Measurements from ENCODE around the gene SPATA20.

SPATA20 gene

GRCh38 chr17:50581316-50581715, 34.3 kb downstream of the SPATA20 start:
- no peak for DNase-seq

DNA sequence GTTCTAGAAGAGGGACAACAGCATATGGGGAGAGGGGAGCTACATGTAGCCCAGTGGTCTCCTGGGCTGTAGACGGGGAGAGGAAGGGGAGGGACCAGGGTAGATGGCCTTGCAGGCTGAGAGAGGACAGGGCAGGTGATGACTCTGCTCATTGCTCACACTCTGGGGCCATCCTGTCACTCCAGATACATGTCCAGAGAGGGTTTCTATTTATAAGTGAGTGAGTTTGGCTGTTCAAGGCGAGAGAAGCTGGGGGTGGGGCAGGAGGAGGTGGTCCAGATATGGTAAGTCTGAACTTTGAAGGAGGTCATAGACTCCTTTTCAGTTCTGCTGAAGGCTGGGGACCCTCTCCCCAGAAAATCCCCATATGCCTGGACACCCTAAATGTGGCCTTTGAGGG, 35.8 kb downstream of the SPATA20 start:
- DNase-seq: no peak

DNA sequence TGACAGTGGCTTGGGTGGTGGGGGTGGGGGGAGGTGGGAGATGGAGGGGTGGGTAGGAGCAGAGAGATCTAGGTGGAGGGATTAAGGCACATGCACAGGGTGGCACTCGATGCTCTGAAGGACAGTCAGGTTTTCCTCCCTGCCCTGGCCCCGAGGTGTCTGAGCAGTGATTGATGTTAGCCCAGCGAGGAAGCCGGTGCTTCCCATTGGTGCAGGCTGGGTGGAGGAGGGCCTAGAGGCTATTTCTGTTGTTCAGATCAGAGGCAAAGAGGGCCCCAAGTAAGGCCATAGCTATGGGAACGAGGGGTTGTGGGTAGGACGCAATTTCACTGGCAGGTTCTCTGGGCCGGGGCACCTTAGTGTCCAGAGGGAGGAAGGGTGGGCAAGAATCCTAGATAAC, 36.7 kb downstream of the SPATA20 start:
- no peak for DNase-seq

DNA sequence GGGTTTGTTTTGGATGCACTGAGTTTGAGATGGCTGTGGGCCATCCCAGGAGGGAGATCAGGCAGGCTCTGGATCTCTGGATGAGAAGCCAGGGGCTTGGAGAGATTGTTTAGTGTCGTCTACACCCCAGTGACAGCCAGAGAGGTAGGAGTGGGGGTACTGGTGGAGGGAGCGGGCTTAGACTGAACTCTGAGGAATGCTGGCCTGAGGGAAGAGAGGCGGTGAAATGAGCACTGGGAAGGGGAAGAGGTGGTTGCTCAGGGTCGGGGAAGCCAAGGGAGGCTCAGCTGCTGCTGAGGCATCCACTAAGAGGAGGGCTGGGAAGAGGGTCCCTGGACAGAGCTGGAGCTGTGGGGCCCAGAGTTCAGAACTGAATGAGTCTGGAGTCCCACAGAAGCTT, 37.1 kb downstream of the SPATA20 start:
- no peak for DNase-seq

DNA sequence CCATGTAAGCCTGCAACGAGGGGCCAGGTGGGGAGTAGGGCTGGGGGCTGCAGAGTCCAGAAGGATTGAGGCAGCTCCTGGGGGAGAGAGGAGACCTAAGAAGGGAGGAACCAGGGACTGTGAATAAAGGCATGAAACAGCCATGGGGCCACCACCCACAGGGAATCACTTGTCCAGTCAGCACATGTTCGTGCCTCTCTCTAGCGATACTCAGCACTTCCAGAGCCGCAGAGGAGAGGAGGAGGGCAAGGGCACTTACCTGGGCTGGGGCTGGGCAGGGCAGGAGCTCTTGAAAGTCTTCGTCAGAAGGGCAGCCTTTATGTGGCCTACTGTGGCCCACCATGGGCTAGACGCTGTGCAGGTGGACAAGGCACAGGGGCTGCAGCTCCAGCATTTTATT, 37.8 kb downstream of the SPATA20 start:
- DNase-seq: no peak

DNA sequence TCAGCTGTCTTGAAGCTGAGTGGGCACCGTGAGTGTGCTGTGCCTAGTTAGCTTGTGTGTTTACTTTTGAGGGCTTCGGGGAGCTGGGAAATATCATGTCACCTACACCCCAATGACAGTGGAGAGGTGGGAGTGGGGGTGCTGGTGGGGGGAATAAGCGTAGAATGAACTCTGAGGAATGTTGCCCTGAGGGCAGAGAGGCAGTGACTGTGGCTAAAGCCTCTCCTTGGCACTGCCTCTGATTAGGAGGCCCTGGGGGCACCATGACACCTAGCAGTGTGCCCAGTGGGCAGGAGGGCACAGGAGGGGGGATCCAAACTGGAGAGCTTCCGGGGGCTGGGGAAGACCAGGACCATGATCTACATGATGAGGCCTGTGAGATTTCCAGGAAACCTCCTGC, 38.4 kb downstream of the SPATA20 start:
- peak; percentile 31 for DNase-seq

DNA sequence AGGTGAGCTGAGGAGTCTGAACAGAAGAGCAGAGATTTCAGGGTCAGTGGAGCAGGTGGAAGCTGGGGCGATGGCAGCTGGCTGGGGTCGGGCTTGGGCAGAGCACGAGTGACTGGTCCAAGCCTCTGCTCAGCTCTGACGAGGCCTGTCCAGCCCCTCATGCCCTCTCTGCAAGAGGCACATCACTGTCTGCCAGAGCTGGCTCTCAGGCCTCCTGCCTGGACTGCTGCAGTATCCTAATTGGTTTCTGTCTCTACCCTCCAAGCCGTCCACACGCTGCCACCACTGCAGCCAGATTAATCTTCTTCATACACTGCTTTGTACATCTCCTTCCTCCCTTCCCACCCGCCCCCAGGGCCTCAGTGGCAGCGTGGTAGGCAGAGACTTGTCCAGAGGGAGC, 38.9 kb downstream of the SPATA20 start:
- no peak for DNase-seq

DNA sequence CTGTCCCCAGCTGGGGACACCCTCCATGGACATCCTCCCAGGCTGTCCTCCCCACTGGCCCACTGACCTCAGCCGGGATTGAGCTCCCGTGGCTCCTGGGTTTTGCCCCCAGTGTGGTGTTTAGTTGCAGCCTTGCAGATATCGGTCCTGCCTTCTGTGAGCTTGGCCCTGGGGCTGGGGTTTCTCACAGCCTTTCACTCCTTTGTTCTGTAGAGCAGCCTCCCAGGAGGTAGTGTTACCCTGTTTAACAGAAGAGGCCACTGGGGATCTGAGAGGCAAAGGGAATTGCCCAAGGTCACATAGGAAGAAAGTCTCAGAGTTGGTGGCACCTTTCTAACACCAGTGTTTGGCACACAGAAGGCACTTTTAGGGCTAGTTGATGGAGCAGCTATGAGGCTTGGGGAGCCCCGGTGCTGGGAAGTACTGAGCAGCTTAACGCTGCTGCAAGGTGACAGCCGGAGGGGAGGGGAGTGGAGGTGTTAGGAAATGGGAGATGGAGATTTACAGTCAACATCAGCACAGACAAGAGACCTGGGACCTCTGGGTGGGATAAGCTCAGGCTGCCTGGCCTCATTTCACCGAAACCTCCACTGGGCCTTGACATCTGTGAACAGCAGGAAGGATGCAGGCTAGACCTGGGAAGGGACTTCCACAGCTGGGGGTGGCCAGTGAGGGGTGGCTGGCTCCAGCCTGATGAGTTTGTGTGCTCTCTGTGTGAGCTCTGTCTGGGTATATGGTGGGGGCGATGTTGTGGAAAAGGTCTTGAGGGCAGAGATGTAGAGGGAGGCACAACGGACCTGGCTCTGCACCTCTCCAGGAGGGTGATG, 39.7 kb downstream of the SPATA20 start:
- no peak for DNase-seq

DNA sequence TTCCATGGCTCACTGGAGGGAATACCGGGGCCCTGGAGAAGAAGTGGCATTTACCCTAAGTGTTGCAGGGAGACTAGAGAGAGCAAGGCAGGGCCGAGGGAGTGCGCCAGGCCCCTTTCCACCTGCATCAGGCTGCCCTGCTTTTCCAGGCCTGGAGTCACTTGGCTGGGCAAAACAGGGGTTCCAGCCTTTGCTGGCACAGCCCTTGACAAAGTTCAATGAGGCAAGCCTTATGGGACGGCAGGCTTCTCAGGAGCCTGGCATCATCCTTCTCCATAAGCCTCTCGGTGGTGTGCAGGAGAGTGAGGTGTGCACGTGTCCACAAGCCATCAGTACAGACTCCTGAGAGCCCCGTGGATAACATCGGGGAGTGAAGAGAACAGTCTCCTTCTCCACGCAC, 40.6 kb downstream of the SPATA20 start:
- no peak for DNase-seq

DNA sequence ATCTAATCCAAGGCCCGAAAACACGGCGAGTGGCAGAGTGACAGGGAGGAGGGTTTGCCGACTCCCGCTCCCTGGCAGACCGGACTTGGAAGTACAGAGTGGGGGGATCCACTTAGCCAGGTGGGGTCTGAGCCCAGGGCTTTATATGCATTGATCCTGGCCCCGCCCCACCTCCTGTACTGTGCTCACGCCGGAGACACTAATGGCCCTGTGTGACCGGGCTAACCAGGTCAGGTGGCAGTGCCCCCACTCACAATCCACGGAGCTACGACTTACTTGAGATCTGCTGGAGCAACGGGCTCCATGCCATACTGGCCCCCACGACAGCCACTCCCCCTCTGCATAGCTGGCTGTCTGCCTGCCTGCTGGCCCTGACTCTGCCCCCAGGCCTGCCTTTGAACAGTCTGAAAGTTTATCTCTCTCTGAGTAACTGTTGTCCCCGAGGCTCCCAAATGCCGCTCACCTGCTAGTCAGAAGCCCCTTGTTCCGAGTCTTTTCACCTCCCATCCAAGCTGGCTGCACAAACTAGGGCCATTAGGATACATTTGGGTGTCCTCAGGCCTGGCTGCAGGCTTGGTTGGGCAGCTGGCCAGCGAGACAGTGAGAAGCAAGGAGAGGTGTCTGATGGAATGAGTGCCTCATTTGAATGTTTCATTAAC, 41.5 kb downstream of the SPATA20 start:
- no peak for DNase-seq

DNA sequence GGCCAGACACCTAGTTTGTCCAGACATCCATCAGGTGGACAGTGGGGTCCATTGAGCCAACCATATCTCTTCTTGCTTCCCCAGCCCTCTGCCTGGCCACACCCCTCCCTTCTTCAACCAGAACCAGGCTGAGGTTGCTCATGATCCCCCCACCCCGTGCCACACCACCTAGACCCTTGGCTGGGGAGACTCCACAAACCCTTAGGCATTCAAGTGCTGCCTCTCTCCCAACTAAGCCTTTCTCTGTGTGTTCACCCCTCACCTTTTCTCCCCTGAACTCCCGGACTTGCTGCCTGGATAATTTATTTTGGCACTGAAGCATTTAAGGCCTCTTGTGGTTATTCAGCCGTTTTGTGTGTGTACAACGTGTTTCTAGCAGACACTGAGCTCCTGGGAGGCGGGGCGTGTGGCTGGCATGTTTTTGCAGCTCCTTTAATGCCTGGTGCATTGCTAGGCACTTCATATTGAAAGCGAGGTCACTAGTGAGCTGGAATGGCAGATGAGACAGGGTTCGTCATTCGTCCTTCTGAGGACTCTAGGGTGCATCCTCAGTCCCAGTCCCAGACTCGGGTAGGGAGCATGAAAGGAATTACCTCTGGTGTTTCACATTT, 42.2 kb downstream of the SPATA20 start:
- no peak for DNase-seq

GRCh38 chr17:50590946-50591737, 44.2 kb downstream of the SPATA20 start:
- no peak for DNase-seq

GRCh38 chr17:50593321-50593720, 46.3 kb downstream of the SPATA20 start:
- no peak for DNase-seq

GRCh38 chr17:50594128-50594823, 47.3 kb downstream of the SPATA20 start:
- DNase-seq: no peak

DNA sequence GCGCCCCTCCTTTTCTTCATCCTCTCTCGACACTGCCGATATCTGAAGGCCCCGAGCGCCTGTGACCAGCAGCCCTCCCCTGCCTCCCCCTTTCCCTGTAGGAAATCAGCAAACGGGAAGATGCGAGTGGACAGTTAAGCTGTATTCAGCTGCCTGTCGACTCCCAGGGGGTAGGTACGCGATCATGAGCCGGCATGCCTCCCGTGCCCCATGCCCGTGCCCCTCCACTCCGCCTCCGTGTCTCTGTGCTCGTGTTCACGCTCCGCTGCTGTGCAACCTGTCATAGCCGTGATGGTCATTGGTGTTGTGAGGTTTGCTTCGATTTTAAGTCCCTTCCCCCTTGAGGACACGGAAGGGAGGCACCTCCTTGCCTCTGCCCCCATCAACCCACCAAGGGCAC, 47.9 kb downstream of the SPATA20 start:
- no peak for DNase-seq

DNA sequence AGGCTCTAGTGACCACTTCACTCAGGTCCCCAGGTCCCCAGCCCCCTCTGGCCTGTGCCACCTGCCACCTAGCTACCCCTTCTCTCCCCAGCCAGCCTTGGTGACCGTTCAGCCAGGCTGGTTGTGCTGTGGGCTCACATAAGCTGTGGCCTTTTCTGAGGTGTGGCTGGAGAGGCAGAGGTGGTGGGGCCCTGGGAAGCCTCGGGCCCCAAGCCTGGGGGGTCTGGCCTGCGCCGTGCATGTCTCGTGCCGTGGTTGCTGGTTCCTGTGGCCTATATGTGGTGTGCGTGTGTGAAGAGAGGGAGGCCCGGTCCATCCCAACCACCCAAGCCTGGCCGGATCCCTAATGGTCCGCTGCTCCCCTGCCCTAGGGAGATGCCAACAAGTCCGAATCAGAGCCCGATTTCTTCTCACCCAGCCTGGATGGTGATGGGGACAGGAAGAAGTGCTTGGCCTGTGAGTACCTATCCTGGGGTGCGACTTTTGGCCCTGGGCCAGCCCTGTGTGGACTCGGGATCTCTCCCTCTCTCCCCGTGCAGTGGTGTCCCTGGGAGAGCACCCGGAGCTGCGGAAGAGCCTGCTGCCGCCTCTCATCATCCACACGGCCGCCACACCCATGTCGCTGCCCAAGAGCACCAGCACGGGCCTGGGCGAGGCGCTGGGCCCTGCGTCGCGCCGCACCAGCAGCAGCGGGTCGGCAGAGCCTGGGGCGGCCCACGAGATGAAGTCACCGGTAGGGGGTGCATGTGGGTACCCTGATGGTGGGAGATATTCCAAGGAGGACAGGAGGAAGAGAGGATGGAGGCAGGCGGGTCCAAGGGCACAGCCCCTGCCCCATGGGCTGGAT, 49.4 kb downstream of the SPATA20 start:
- no peak for DNase-seq

GRCh38 chr17:50598487-50598886, 51.5 kb downstream of the SPATA20 start:
- DNase-seq: no peak

GRCh38 chr17:50599606-50600005, 52.6 kb downstream of the SPATA20 start:
- no peak for DNase-seq

GRCh38 chr17:50601823-50602375, 54.9 kb downstream of the SPATA20 start:
- DNase-seq: no peak

- no peak for DNase-seq
Observed at GRCh38 chr17:50602836-50603235, 55.9 kb downstream of the SPATA20 start.

- DNase-seq: no peak
Observed at GRCh38 chr17:50603340-50603739, 56.4 kb downstream of the SPATA20 start.

Data from EL (cell line).